ENCODE data around the gene NDUFS6. TPM values are rescaled to one million over a fixed set of nuclear protein-coding genes. Genes with fewer than 3 reads are reported as not detected.

The NDUFS6 gene
- total and polyA plus RNA-seq, 2 of the 8 experiments (the other 6 are each of a cell fraction or from before 2014, with no cell fraction given): 72.7 to 191 TPM

DNA sequence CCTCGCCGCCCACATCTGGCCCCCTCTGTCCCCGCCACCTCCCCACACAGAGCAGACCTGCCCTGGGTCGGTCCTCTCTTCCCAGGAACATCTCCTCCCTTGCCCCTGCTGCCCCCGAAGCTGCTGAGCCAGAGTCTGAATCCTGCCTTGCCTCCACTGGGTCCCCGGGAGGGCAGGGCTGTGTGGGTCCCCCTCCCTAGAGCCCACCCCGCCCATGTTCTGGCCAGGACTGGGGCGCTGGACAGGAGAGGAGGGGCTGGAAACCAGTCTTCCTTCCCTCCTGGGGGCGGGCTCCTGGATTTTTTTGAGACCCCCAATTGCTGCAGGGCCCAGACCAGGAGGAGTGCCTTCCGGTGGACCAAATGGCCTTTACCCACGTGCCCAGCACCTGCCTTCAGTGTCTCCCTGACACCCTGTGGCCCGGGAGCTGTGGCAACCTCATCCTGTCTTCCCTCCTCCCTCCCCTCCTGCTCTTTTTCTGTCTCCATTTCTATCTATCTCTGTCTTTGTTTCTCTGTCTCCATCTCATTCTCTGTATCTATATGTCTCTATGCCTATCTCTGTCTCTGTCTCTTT lies 13.6 kb upstream of the NDUFS6 start:
- ChIA-PET POLR2A (ENCODE audit: partially characterized antibody) (interaction anchor here (1.1 kb wide), 1 partner anchor 13 kb away, joined by 3 read pairs; the partner anchor contains the start of gene NDUFS6), CTCF (ENCODE audit: partially characterized antibody) (interaction anchor here (4.3 kb wide), 1 partner anchor 23 kb away, joined by 17 read pairs; no protein-coding TSS in a partner anchor)
- WGBS, 2 experiments (ENCODE audit: extremely low coverage in 1 of 2, insufficient coverage in 1 of 2, insufficient read length in 1 of 2, insufficient replicate concordance in 2 of 2, low coverage in 1 of 2, low lambda C conversion rate in 2 of 2, missing lambda C conversion rate in 1 of 2): 93% methylated on average over 3 of the region's 12 CpGs; no CpG with 5 or more reads in 1 of the 2 experiments

More for the DNA sequence above, 13.6 kb upstream of the NDUFS6 start:
- Histone ChIP-seq H4K91ac (replicated peaks; ENCODE audit: insufficient read length, low read length) (no peak overlapping the region), H2AFZ (ENCODE audit: low read length) (no peak overlapping the region), H3K9me3 (ENCODE audit: insufficient read depth in 2 of 2, low read depth in 1 of 2, low read length in 1 of 2) (no peaks in the 10 kb centered on the region), H3K56ac (replicated peaks; ENCODE audit: insufficient read length, low read depth, low read length) (no peak overlapping the region), H4K5ac (ENCODE audit: insufficient read length, low read depth, low read length) (no peak overlapping the region), H3K36me3 (ENCODE audit: control insufficient read depth in 2 of 4, insufficient read depth in 4 of 4, low read length in 3 of 4) (no peaks in the 10 kb centered on the region), H3K4me2 (ENCODE audit: insufficient read depth in 1 of 2, low read depth in 2 of 2, low read length in 2 of 2) (no peak overlapping the region), H3K18ac (ENCODE audit: extremely low read depth, low read length) (no peak overlapping the region), H2BK120ac (replicated peaks; ENCODE audit: low read depth, low read length) (no peak overlapping the region), H3K79me2 (ENCODE audit: control insufficient read depth in 1 of 2, insufficient read depth in 2 of 2, low read length in 2 of 2) (no peaks in the 10 kb centered on the region), H2BK20ac (ENCODE audit: low read length) (no peak overlapping the region), H3K4me1 (replicated peaks in 1 of 4; ENCODE audit: control insufficient read depth in 3 of 4, insufficient read depth in 4 of 4, low read length in 3 of 4) (peaks cover 0 to 15% (median 12%) of the 10 kb centered on the region in 4 experiments; a peak in 5 of 7 replicates), H2BK12ac (ENCODE audit: low read depth, low read length) (0 out of 2 replicates have a peak overlapping the region, but pooled peaks have one; percentile 50), H3K79me1 (ENCODE audit: low read depth, low read length) (no peaks in the 10 kb centered on the region), H3K14ac (ENCODE audit: insufficient read length) (no peak overlapping the region), H2BK15ac (ENCODE audit: low read length) (no peak overlapping the region), H3K23ac (ENCODE audit: insufficient read length) (no peak overlapping the region), H3K23me2 (ENCODE audit: low read depth, low read length) (no peaks in the 10 kb centered on the region), H4K8ac (ENCODE audit: extremely low read depth, insufficient read depth, low read length) (peak overlapping the region; percentile 38; the same call in 1 of the 2 replicates), H2AK5ac (ENCODE audit: low read depth, low read length) (no peak overlapping the region), H3K4me3 (ENCODE audit: extremely low read depth in 1 of 4, insufficient read depth in 2 of 4, low read depth in 3 of 4, low read length in 4 of 4) (no peak overlapping the region), H3K9ac (replicated peaks in 1 of 4; ENCODE audit: extremely low read depth in 1 of 4, low read depth in 3 of 4, low read length in 3 of 4) (no peak overlapping the region), H4K20me1 (replicated peaks in 1 of 2; ENCODE audit: control insufficient read depth in 1 of 2, insufficient read depth in 2 of 2, low read length in 2 of 2) (peaks cover 0 to 2% of the 10 kb centered on the region in 2 experiments), H3K27ac (ENCODE audit: low read depth, low read length) (no peak overlapping the region), H3K27me3 (replicated peaks in 1 of 4; ENCODE audit: control insufficient read depth in 3 of 4, extremely low read depth in 1 of 4, insufficient read depth in 3 of 4, low read length in 3 of 4) (no peaks in the 10 kb centered on the region), H3K4ac (replicated peaks; ENCODE audit: insufficient read length, low read depth, low read length) (no peak overlapping the region), H2BK5ac (ENCODE audit: low read depth, low read length) (no peak overlapping the region)
- DNase-seq (ENCODE audit: low read depth in 1 of 2, low spot score in 2 of 2) (no peak), FAIRE-seq (no peak)
- no peak for TF ChIP-seq CBX8 (IDR thresholded peaks at IDR 0.05; ENCODE audit: borderline replicate concordance, low read depth, low read length)
